HepG2 (cell line): ENCODE data around the gene SCYL1. TPM values are rescaled to one million over a fixed set of nuclear protein-coding genes. Genes with fewer than 3 reads are reported as not detected.

ENCODE experiments used
- HNRNPK ChIP-seq: fragments of 200-400 bp; formaldehyde crosslinking; IDR thresholded peaks from 2 replicates; pipeline ENCODE4 v1.6.1; 2018; ENCODE audit warnings: low read length, low read depth, moderate library complexity, mild to moderate bottlenecking; ENCODE audit not compliant: poor library complexity, severe bottlenecking
- NFKB2 ChIP-seq: sonication (generic); formaldehyde crosslinking; IDR thresholded peaks from 2 replicates; pipeline ENCODE4 v1.4.0; 2020; ENCODE audit warnings: missing genetic modification reagents, borderline replicate concordance
- NR1H2 ChIP-seq: sonication (generic); formaldehyde crosslinking; IDR thresholded peaks from 2 replicates; pipeline ENCODE4 v1.8.1; 2022; ENCODE audit warnings: low read depth, missing genetic modification reagents, borderline replicate concordance
- PCBP1 ChIP-seq: fragments of 200-400 bp; formaldehyde crosslinking; IDR thresholded peaks from 2 replicates; pipeline ENCODE4 v1.6.1; 2017; ENCODE audit warnings: mild to moderate bottlenecking, low read depth, low read length, borderline replicate concordance
- PITX1 ChIP-seq: sonication (generic); formaldehyde crosslinking; IDR thresholded peaks from 2 replicates; pipeline ENCODE4 v1.5.1; 2020; ENCODE audit warnings: mild to moderate bottlenecking, missing genetic modification reagents
- POLR2AphosphoS2 ChIP-seq: IDR thresholded peaks from 2 replicates; pipeline ENCODE4 v1.6.1; 2011; ENCODE audit warnings: low read depth, low read length, improper control_type of control experiment
- RAD51 ChIP-seq: fragments of 450-650 bp; IDR thresholded peaks from 2 replicates; pipeline ENCODE4 v1.6.1; 2016; ENCODE audit warnings: borderline replicate concordance
- RBAK ChIP-seq: sonication (generic); formaldehyde crosslinking; IDR thresholded peaks from 2 replicates; pipeline ENCODE4 v1.5.1; 2020; ENCODE audit warnings: mild to moderate bottlenecking, missing genetic modification reagents
- SCMH1 ChIP-seq: sonication (generic); formaldehyde crosslinking; IDR thresholded peaks from 2 replicates; pipeline ENCODE4 v1.9.0; 2021; ENCODE audit warnings: missing genetic modification reagents, mild to moderate bottlenecking, borderline replicate concordance
- SIX4 ChIP-seq: sonication (generic); formaldehyde crosslinking; IDR thresholded peaks from 2 replicates; pipeline ENCODE4 v1.4.0; 2020; ENCODE audit warnings: missing genetic modification reagents
- TARDBP ChIP-seq: sonication (generic); formaldehyde crosslinking; IDR thresholded peaks from 2 replicates; pipeline ENCODE4 v1.8.0; 2022; ENCODE audit warnings: mild to moderate bottlenecking, missing genetic modification reagents
- TBL1XR1 ChIP-seq: fragments of 150-350 bp; IDR thresholded peaks from 2 replicates; pipeline ENCODE4 v1.6.1; 2014; ENCODE audit warnings: borderline replicate concordance, low read length; ENCODE audit not compliant: partially characterized antibody
- ZMYM2 ChIP-seq: sonication (generic); formaldehyde crosslinking; IDR thresholded peaks from 2 replicates; pipeline ENCODE4 v1.8.0; 2022; ENCODE audit warnings: mild to moderate bottlenecking, missing genetic modification reagents
- ZNF343 ChIP-seq: sonication (generic); formaldehyde crosslinking; IDR thresholded peaks from 2 replicates; pipeline ENCODE4 v1.4.0; 2020; ENCODE audit warnings: mild to moderate bottlenecking, missing genetic modification reagents
- ZNF660 ChIP-seq: sonication (generic); formaldehyde crosslinking; IDR thresholded peaks from 2 replicates; pipeline ENCODE4 v1.5.1; 2020; ENCODE audit warnings: mild to moderate bottlenecking, low read depth, missing genetic modification reagents, borderline replicate concordance
- ZNF709 ChIP-seq: sonication (generic); formaldehyde crosslinking; IDR thresholded peaks from 2 replicates; pipeline ENCODE4 v1.5.0; 2020; ENCODE audit warnings: mild to moderate bottlenecking, missing genetic modification reagents
- ZNF713 ChIP-seq: sonication (generic); formaldehyde crosslinking; IDR thresholded peaks from 2 replicates; pipeline ENCODE4 v1.4.0; 2020; ENCODE audit warnings: mild to moderate bottlenecking, missing genetic modification reagents
- ZNF780A ChIP-seq: sonication (generic); formaldehyde crosslinking; IDR thresholded peaks from 2 replicates; pipeline ENCODE4 v1.8.0; 2022; ENCODE audit warnings: mild to moderate bottlenecking, missing genetic modification reagents, moderate library complexity
- ZSCAN21 ChIP-seq: sonication (generic); formaldehyde crosslinking; IDR thresholded peaks from 2 replicates; pipeline ENCODE4 v1.8.0; 2022; ENCODE audit warnings: mild to moderate bottlenecking, missing genetic modification reagents, moderate library complexity, borderline replicate concordance
- ZSCAN25 ChIP-seq: sonication (generic); formaldehyde crosslinking; IDR thresholded peaks from 2 replicates; pipeline ENCODE4 v1.8.0; 2022; ENCODE audit warnings: mild to moderate bottlenecking, missing genetic modification reagents
- polyA plus RNA-seq, 8 experiments: library from polyadenylated mRNA; depleted of rRNA in 3 of 8; stranded (reverse) in 7 of 8; unstranded in 1 of 8; fragments of >200 nt; fragmentation: Illumina TruSeq in 4 of 8; extraction: Trizol in 4 of 8; gene quantifications; 2 replicates each; pipeline versions ENCODE4 v1.2.1 to v1.2.3, GENCODE V29; 2011 to 2016; ENCODE audit warnings: low read depth in 4 of 8, missing spikeins in 1 of 8, mixed read lengths in 1 of 8; ENCODE audit not compliant: insufficient read depth in 1 of 8
- total RNA-seq, 5 experiments: library from RNA; depleted of rRNA; stranded (reverse); fragments of >200 nt; fragmentation: Illumina TruSeq; extraction: Trizol; gene quantifications; 2 replicates each; pipeline ENCODE4 v1.2.3, GENCODE V29; 2016; ENCODE audit warnings: low read depth in 1 of 5
- TF ChIP-seq, protein P1 (sequence below): sonication (generic); formaldehyde crosslinking; IDR thresholded peaks from 2 replicates; pipeline ENCODE4 v1.8.1; 2023; ENCODE audit warnings: mild to moderate bottlenecking, inconsistent platforms, moderate library complexity, missing genetic modification reagents, borderline replicate concordance
- TF ChIP-seq, protein P2 (sequence below): IDR thresholded peaks from 2 replicates; pipeline ENCODE4 v1.6.1; 2018; ENCODE audit warnings: missing genetic modification reagents, mild to moderate bottlenecking, missing compliant biosample characterization
- TF ChIP-seq, protein P3 (sequence below): sonication (generic); formaldehyde crosslinking; IDR thresholded peaks from 2 replicates; pipeline ENCODE4 v1.4.0; 2020; ENCODE audit warnings: mild to moderate bottlenecking, low read depth, missing genetic modification reagents
- TF ChIP-seq, protein P4 (sequence below): sonication (generic); formaldehyde crosslinking; IDR thresholded peaks from 2 replicates; pipeline ENCODE4 v1.8.1; 2023; ENCODE audit warnings: missing genetic modification reagents, mild to moderate bottlenecking, borderline replicate concordance

Gene SCYL1
- total and polyA plus RNA-seq, 2 of the 13 experiments (the other 11 are each of a cell fraction or from before 2014, with no cell fraction given): 65.9 to 103 TPM

DNA sequence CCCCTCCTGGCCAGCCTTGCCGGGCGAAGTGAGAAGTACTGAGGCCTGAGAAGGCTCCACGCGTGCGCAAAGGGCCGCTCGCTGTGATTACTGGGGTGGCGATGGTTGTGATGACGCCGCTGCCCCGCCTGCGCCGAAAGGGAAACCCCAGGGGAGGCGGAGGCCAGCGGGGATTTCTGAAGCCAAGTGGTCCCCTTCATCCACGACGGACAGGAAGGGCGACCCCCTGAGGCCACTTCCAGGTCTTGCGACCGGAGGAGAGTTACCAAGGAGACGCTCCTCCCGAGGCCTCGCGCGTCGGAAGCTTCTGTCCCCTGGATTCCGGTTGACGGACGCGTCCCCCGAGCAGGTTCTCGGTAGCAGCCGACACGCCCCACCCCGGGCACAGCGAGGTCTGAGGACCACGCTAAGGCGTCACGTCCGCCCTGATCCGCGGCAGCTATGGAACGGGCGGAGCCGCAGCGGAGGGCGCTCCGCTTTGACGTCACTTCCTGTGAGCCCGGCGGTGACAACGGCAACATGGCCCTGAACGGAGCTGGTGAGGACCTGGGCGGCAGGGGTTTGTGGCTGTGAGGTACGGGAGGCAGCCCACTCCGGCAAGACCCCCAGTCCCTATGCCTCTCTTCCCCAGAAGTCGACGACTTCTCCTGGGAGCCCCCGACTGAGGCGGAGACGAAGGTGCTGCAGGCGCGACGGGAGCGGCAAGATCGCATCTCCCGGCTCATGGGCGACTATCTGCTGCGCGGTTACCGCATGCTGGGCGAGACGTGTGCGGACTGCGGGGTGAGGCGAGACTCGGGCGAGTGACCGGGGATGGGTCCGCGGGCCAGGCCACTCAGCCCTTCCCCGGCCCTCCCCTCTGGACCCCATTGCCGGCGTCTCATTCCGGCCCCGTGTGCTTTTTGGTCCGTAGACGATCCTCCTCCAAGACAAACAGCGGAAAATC lies 45.4 kb downstream of the SCYL1 start, which contains the start of gene ZNRD2 (continued):
- TF ChIP-seq, protein P1, sequence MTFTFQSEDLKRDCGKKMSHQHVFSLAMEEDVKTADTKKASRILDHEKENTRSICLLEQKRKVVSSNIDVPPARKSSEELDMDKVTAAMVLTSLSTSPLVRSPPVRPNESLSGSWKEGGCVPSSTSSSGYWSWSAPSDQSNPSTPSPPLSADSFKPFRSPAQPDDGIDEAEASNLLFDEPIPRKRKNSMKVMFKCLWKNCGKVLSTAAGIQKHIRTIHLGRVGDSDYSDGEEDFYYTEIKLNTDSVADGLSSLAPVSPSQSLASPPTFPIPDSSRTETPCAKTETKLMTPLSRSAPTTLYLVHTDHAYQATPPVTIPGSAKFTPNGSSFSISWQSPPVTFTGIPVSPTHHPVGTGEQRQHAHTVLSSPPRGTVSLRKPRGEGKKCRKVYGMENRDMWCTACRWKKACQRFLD (CRISPR knock-in tag): peak; percentile 40; the same call in 1 of the 2 replicates
- TF ChIP-seq ZMYM2 (CRISPR knock-in tag) (no peak), SIX4 (0 out of 2 replicates have a peak, but pooled peaks have one; percentile 34), RAD51 (no peak), ZSCAN21 (CRISPR knock-in tag) (peak; percentile 90), HNRNPK (no peak), NFKB2 (CRISPR knock-in tag) (no peak; the same call in 1 of the 2 replicates), ZNF343 (CRISPR knock-in tag) (peak; percentile 71; the same call in 1 of the 2 replicates), TBL1XR1 (no peak), ZNF780A (CRISPR knock-in tag) (no peak), RBAK (CRISPR knock-in tag) (peak; percentile 41; the same call in 1 of the 2 replicates), TARDBP (CRISPR knock-in tag) (peak; percentile 83), POLR2AphosphoS2 (no peak), ZNF713 (peak; percentile 66), PCBP1 (0 out of 2 replicates have a peak, but pooled peaks have one; percentile 80), PITX1 (CRISPR knock-in tag) (peak; percentile 83), NR1H2 (CRISPR knock-in tag) (no peak), ZNF660 (no peak), ZNF709 (peak; percentile 96), ZSCAN25 (CRISPR knock-in tag) (peak; percentile 50; the same call in 1 of the 2 replicates), SCMH1 (CRISPR knock-in tag) (no peak)
- TF ChIP-seq, protein P2, sequence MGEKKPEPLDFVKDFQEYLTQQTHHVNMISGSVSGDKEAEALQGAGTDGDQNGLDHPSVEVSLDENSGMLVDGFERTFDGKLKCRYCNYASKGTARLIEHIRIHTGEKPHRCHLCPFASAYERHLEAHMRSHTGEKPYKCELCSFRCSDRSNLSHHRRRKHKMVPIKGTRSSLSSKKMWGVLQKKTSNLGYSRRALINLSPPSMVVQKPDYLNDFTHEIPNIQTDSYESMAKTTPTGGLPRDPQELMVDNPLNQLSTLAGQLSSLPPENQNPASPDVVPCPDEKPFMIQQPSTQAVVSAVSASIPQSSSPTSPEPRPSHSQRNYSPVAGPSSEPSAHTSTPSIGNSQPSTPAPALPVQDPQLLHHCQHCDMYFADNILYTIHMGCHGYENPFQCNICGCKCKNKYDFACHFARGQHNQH (CRISPR knock-in tag): peak; percentile 84
- TF ChIP-seq, protein P3, sequence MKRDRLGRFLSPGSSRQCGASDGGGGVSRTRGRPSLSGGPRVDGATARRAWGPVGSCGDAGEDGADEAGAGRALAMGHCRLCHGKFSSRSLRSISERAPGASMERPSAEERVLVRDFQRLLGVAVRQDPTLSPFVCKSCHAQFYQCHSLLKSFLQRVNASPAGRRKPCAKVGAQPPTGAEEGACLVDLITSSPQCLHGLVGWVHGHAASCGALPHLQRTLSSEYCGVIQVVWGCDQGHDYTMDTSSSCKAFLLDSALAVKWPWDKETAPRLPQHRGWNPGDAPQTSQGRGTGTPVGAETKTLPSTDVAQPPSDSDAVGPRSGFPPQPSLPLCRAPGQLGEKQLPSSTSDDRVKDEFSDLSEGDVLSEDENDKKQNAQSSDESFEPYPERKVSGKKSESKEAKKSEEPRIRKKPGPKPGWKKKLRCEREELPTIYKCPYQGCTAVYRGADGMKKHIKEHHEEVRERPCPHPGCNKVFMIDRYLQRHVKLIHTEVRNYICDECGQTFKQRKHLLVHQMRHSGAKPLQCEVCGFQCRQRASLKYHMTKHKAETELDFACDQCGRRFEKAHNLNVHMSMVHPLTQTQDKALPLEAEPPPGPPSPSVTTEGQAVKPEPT (CRISPR knock-in tag): no peak
- TF ChIP-seq, protein P4, sequence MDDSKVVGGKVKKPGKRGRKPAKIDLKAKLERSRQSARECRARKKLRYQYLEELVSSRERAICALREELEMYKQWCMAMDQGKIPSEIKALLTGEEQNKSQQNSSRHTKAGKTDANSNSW: peak; percentile 35; the same call in 1 of the 2 replicates
